Measurements from ENCODE around the gene LUZP2. TPM values are rescaled to one million over a fixed set of nuclear protein-coding genes. Genes with fewer than 3 reads are reported as not detected.
"Not testable (repeated sequence)": the region's sequence is repeated elsewhere in the genome, so short reads cannot be mapped to it uniquely, and the experiment has no call there.

LUZP2 gene
- polyA plus RNA-seq, 1 donor from 2014 or later = 15.5 TPM

DNA sequence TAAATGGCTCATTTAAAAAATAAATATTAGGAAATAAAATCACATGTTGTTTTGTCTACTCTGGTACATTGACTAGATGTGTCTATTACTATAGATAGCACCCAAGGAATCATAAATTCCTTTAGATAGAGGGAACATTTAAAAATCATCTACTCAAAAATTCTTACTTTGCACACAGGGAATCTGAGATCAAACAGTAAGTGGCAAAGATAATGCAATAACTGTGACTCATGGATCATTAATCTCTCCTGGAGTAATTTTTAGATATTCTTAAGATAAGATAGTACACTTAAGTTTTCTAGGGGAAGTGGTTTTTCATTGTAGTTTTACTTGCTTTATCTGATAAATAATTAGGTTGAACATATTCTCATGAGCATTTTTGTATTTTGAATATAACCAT, 468.9 kb downstream of the LUZP2 start:
- no peaks in the 10 kb centered on the region for H3K27me3 ChIP-seq (ENCODE audit: insufficient read depth, low read depth, low read length)
- no peaks in the 10 kb centered on the region for H3K36me3 ChIP-seq (ENCODE audit: insufficient read depth, low read length)
- no peaks in the 10 kb centered on the region for H4K20me1 ChIP-seq (ENCODE audit: insufficient read depth)
- TF ChIP-seq, protein P1, sequence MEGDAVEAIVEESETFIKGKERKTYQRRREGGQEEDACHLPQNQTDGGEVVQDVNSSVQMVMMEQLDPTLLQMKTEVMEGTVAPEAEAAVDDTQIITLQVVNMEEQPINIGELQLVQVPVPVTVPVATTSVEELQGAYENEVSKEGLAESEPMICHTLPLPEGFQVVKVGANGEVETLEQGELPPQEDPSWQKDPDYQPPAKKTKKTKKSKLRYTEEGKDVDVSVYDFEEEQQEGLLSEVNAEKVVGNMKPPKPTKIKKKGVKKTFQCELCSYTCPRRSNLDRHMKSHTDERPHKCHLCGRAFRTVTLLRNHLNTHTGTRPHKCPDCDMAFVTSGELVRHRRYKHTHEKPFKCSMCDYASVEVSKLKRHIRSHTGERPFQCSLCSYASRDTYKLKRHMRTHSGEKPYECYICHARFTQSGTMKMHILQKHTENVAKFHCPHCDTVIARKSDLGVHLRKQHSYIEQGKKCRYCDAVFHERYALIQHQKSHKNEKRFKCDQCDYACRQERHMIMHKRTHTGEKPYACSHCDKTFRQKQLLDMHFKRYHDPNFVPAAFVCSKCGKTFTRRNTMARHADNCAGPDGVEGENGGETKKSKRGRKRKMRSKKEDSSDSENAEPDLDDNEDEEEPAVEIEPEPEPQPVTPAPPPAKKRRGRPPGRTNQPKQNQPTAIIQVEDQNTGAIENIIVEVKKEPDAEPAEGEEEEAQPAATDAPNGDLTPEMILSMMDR (IDR thresholded peaks at IDR 0.05; ENCODE audit: poor library complexity, severe bottlenecking) = no peak
- TF ChIP-seq TAF1 (IDR thresholded peaks at IDR 0.05; ENCODE audit: low read depth) (no peak), POLR2AphosphoS5 (IDR thresholded peaks at IDR 0.05) (no peak), SMC3 (conservative IDR thresholded peaks at IDR 0.05; ENCODE audit: poor library complexity) (no peak), EZH2 (IDR thresholded peaks at IDR 0.05; ENCODE audit: borderline replicate concordance, insufficient read depth, low read length, poor library complexity, severe bottlenecking) (no peak)
- TF ChIP-seq, protein P2, sequence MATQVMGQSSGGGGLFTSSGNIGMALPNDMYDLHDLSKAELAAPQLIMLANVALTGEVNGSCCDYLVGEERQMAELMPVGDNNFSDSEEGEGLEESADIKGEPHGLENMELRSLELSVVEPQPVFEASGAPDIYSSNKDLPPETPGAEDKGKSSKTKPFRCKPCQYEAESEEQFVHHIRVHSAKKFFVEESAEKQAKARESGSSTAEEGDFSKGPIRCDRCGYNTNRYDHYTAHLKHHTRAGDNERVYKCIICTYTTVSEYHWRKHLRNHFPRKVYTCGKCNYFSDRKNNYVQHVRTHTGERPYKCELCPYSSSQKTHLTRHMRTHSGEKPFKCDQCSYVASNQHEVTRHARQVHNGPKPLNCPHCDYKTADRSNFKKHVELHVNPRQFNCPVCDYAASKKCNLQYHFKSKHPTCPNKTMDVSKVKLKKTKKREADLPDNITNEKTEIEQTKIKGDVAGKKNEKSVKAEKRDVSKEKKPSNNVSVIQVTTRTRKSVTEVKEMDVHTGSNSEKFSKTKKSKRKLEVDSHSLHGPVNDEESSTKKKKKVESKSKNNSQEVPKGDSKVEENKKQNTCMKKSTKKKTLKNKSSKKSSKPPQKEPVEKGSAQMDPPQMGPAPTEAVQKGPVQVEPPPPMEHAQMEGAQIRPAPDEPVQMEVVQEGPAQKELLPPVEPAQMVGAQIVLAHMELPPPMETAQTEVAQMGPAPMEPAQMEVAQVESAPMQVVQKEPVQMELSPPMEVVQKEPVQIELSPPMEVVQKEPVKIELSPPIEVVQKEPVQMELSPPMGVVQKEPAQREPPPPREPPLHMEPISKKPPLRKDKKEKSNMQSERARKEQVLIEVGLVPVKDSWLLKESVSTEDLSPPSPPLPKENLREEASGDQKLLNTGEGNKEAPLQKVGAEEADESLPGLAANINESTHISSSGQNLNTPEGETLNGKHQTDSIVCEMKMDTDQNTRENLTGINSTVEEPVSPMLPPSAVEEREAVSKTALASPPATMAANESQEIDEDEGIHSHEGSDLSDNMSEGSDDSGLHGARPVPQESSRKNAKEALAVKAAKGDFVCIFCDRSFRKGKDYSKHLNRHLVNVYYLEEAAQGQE (IDR thresholded peaks at IDR 0.05; ENCODE audit: borderline replicate concordance) = no peak
- no peak overlapping the region for H3K27ac ChIP-seq (ENCODE audit: low read length)
- H3K9ac ChIP-seq (ENCODE audit: low read length) = no peak overlapping the region
- H3K4me3 ChIP-seq (ENCODE audit: low read length) = no peak overlapping the region
- no peaks in the 10 kb centered on the region for H3K9me3 ChIP-seq (ENCODE audit: low read length)
- no peaks in the 10 kb centered on the region for H3K9me2 ChIP-seq (ENCODE audit: insufficient read depth, low read length)
- H3K79me2 ChIP-seq (replicated peaks; ENCODE audit: insufficient read depth, low read length) = no peaks in the 10 kb centered on the region
- H2AFZ ChIP-seq (ENCODE audit: low read depth, low read length) = no peak overlapping the region
- no peak overlapping the region for H3K4me2 ChIP-seq (ENCODE audit: low read length)
- no peaks in the 10 kb centered on the region for H3F3A ChIP-seq (ENCODE audit: insufficient read depth, low read length, poor library complexity, severe bottlenecking)

DNA sequence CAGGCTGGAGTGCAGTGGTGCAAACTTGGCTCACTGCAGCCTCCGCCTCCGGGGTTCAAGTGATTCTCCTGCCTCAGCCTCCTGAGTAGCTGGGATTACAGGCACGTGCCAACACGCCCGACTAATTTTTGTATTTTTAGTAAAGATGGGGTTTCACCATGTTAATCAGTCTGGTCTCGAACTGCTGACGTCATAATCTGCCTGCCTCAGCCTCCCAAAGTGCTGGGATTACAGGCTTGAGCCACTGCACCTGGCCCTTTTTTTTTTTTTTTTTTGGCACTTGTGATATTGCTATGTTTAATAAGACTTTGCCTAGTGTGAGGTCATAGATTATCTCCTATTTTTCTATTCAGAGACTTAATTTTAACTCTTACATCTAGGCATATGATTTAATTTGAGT, 497.1 kb downstream of the LUZP2 start:
- H3K27ac ChIP-seq (ENCODE audit: low read length); H3K9me2 ChIP-seq (ENCODE audit: insufficient read depth, low read length); H3K79me2 ChIP-seq (replicated peaks; ENCODE audit: insufficient read depth, low read length); H3K27me3 ChIP-seq (ENCODE audit: insufficient read depth, low read depth, low read length); H3F3A ChIP-seq (ENCODE audit: insufficient read depth, low read length, poor library complexity, severe bottlenecking); H3K36me3 ChIP-seq (ENCODE audit: insufficient read depth, low read length); H3K4me2 ChIP-seq (ENCODE audit: low read length); H3K9me3 ChIP-seq (ENCODE audit: low read length); H3K4me3 ChIP-seq (ENCODE audit: low read length); H4K20me1 ChIP-seq (ENCODE audit: insufficient read depth); H2AFZ ChIP-seq (ENCODE audit: low read depth, low read length); H3K9ac ChIP-seq (ENCODE audit: low read length): not testable (repeated sequence)

DNA sequence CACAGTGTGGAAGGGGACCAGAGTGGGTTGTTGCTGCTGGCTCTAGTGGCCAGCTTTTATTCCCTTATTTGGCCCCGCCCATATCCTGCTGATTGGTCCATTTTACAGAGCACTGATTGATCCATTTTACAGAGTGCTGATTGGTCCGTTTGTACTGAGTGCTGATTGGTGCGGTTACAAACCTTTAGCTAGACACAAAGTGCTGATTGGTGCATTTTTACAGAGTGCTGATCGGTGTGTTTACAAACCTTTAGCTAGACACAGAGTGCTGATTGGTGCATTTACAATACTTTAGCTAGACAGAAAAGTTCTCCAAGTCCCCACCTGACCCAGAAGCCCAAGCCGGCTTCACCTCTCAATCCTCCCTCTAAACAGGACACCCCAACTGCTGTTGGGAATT, 503.1 kb downstream of the LUZP2 start:
- H3K79me2 ChIP-seq (replicated peaks; ENCODE audit: insufficient read depth, low read length); H3K4me3 ChIP-seq (ENCODE audit: low read length); H3F3A ChIP-seq (ENCODE audit: insufficient read depth, low read length, poor library complexity, severe bottlenecking); H3K27ac ChIP-seq (ENCODE audit: low read length); H2AFZ ChIP-seq (ENCODE audit: low read depth, low read length); H4K20me1 ChIP-seq (ENCODE audit: insufficient read depth); H3K27me3 ChIP-seq (ENCODE audit: insufficient read depth, low read depth, low read length); H3K4me2 ChIP-seq (ENCODE audit: low read length); H3K9me2 ChIP-seq (ENCODE audit: insufficient read depth, low read length); H3K36me3 ChIP-seq (ENCODE audit: insufficient read depth, low read length); H3K9me3 ChIP-seq (ENCODE audit: low read length); H3K9ac ChIP-seq (ENCODE audit: low read length): not testable (repeated sequence)

All from neural cell (in vitro differentiated cells).